Measurements from ENCODE around the gene PANK3. TPM values are rescaled to one million over a fixed set of nuclear protein-coding genes. Genes with fewer than 3 reads are reported as not detected.

Gene PANK3
- total RNA-seq, 1 experiment from 2014 or later, result 82.6 TPM

DNA sequence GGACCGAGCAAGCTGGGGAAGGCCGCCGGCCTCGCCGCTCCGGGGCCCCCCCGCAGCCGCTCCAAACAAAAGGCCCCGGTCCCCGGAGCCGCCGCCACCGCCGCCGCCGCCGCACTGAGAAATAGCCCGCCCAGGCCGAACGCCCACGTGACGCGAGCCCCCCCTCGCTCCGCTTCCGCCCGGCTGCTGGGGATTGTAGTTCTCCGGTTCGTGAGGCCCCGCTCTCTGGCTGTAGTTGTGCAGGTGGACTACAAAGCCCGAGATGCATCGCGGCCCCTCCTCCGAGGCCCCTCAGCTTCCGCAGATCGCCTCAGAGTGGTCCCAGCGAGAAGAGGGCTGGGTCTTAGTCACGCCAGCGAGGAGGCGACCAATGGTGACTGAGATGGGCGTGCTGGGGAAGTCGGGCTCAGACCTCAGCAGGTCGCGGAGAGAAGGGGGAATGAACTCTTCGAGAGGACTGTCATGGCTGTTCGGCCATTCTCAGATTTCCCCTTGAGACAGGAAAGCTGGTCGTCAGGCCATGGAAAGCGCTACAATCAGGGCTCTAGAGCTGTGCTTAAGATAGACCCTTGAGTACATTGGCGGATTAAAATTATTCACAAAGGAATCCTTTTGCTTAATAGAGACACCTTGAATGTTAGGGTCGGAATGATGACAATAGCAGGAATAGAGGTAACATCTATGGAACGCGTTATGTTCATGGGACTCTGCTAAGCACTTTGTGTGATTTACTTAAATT is 489 bp upstream of the PANK3 start:
- H3K36me3 Mint-ChIP-seq (ENCODE audit: insufficient read depth in 1 of 3, low read depth in 3 of 3), result peaks cover 9 to 11% (median 9%) of the 10 kb centered on the region in 3 experiments
- H3K4me1 ChIP-seq (ENCODE audit: insufficient read depth, low read length), result peaks cover 4% of the 10 kb centered on the region; the same call in 1 of the 2 replicates
- WGBS (ENCODE audit: extremely low coverage, insufficient read length, low lambda C conversion rate), result no CpG with 5 or more reads among the region's 52 CpGs

More for the DNA sequence above, 489 bp upstream of the PANK3 start:
- Histone ChIP-seq H2BK5ac (ENCODE audit: insufficient read length, low read length) (peak overlapping the region; percentile 2), H2BK15ac (ENCODE audit: low read depth, low read length) (no peak overlapping the region), H2BK20ac (ENCODE audit: low read depth, low read length, poor library complexity, severe bottlenecking) (no peak overlapping the region), H3K4ac (ENCODE audit: low read depth, low read length) (no peak overlapping the region), H4K5ac (ENCODE audit: insufficient read length, low read depth, low read length) (no peak overlapping the region), H4K20me1 (ENCODE audit: control insufficient read depth, insufficient read depth, insufficient read length) (no peaks in the 10 kb centered on the region), H3K9me3 (ENCODE audit: control insufficient read depth, low read depth, low read length) (no peaks in the 10 kb centered on the region), H4K8ac (replicated peaks; ENCODE audit: insufficient read length, low read depth, low read length) (no peak overlapping the region), H3K23ac (ENCODE audit: insufficient read length, low read depth, low read length) (no peak overlapping the region), H2AK5ac (ENCODE audit: insufficient read length, low read length) (no peak overlapping the region), H2AFZ (ENCODE audit: low read length) (no peak overlapping the region), H3K79me1 (ENCODE audit: insufficient read depth, low read depth, low read length, poor library complexity, severe bottlenecking) (peaks cover 6% of the 10 kb centered on the region), H3K79me2 (ENCODE audit: insufficient read depth, low read length) (peaks cover 40% of the 10 kb centered on the region; the same call in 1 of the 2 replicates), H3K27me3 (ENCODE audit: insufficient read depth, low read length) (no peaks in the 10 kb centered on the region), H3K56ac (ENCODE audit: insufficient read length, low read depth, low read length) (no peak overlapping the region), H4K91ac (ENCODE audit: insufficient read length, low read depth, low read length) (no peak overlapping the region), H3K9ac (ENCODE audit: extremely low read depth, insufficient read length, low read length) (peak overlapping the region; percentile 33), H2BK120ac (ENCODE audit: low read depth, low read length, poor library complexity, severe bottlenecking) (no peak overlapping the region), H3K27ac (ENCODE audit: insufficient read length, low read depth, low read length) (peak overlapping the region; percentile 50), H3K23me2 (ENCODE audit: insufficient read length, low read depth, low read length, poor library complexity, severe bottlenecking) (peaks cover 10% of the 10 kb centered on the region), H3T11ph (ENCODE audit: low read length) (no peak overlapping the region), H2BK12ac (ENCODE audit: insufficient read length, low read depth, low read length) (no peak overlapping the region), H3K4me2 (ENCODE audit: insufficient read depth, insufficient read length, low read length) (peak overlapping the region; percentile 53), H3K18ac (ENCODE audit: insufficient read length, low read depth, low read length) (no peak overlapping the region), H3K14ac (ENCODE audit: insufficient read depth, low read length) (no peak overlapping the region)
- H3K27me3 Mint-ChIP-seq (ENCODE audit: low read depth), result peaks cover 2% of the 10 kb centered on the region; the same call in 1 of the 2 replicates
- peaks cover 31 to 34% of the 10 kb centered on the region in 2 experiments for H3K4me1 Mint-ChIP-seq
- DNase-seq, result peak; percentile 100
- H3K9me3 Mint-ChIP-seq, result peaks cover 0 to 3% of the 10 kb centered on the region in 2 experiments; a peak in 1 of 5 replicates
- H3K27ac Mint-ChIP-seq, result peak overlapping the region; percentile 99 to 100 (median 100)
- H3K4me3 Mint-ChIP-seq, result peak overlapping the region; percentile 77 to 83
- TF ChIP-seq, protein P1, sequence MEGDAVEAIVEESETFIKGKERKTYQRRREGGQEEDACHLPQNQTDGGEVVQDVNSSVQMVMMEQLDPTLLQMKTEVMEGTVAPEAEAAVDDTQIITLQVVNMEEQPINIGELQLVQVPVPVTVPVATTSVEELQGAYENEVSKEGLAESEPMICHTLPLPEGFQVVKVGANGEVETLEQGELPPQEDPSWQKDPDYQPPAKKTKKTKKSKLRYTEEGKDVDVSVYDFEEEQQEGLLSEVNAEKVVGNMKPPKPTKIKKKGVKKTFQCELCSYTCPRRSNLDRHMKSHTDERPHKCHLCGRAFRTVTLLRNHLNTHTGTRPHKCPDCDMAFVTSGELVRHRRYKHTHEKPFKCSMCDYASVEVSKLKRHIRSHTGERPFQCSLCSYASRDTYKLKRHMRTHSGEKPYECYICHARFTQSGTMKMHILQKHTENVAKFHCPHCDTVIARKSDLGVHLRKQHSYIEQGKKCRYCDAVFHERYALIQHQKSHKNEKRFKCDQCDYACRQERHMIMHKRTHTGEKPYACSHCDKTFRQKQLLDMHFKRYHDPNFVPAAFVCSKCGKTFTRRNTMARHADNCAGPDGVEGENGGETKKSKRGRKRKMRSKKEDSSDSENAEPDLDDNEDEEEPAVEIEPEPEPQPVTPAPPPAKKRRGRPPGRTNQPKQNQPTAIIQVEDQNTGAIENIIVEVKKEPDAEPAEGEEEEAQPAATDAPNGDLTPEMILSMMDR (conservative IDR thresholded peaks at IDR 0.05), result no peak
